IPS-NIHi11 (cell line): ENCODE measurements around the gene LRP1.
A peak's percentile ranks its signal among the peaks of the same experiment; 100 is the strongest.
"Not testable (repeated sequence)": the region's sequence is repeated elsewhere in the genome, so short reads cannot be mapped to it uniquely, and the experiment has no call there.

Source experiments
- DNase-seq: peaks from one replicate; pipeline ENCODE4 v3.0.0; 2012; ENCODE audit warnings: mixed read lengths, low spot score

The LRP1 gene

DNA sequence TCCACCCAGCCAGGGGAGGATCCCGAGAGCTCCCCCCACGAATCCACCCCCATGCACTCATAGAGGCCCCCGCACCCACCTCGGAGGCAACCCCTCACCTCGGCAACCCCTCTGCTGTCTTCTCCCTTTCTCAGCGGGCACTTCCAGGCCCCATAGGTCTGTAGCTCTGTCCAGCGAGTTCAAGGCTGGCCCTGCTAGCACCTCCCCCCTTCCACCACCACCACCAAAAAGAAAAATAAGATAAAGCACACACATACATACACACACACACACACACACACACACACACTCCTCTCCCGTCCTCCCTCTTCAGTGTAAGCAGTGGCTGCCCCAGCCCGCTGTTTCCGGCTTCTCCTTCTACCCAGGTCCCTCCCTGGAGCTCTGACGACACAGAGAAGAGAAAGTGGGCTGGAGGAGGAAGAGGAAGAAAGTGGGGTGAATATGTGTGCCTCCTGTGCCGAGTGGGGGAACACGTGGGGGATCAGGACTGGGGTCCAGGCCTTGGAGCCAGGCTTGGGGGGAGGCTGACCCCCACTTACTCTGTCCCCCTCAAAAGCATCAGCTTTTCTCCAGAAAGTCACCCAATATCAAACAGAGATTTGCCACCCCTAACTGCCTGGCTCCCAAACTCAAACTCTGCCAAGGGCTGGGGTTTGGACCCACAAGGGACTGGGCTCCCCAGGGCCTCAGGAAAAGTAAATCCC is 17.1 kb upstream of the LRP1 start, which contains the start of gene STAT6:
Gene STAT6, minus strand, starts transcription at position 332 of the 704 bp plus-strand sequence. CDS start 3,084 bp downstream, outside the sequence.
- no peak for DNase-seq

DNA sequence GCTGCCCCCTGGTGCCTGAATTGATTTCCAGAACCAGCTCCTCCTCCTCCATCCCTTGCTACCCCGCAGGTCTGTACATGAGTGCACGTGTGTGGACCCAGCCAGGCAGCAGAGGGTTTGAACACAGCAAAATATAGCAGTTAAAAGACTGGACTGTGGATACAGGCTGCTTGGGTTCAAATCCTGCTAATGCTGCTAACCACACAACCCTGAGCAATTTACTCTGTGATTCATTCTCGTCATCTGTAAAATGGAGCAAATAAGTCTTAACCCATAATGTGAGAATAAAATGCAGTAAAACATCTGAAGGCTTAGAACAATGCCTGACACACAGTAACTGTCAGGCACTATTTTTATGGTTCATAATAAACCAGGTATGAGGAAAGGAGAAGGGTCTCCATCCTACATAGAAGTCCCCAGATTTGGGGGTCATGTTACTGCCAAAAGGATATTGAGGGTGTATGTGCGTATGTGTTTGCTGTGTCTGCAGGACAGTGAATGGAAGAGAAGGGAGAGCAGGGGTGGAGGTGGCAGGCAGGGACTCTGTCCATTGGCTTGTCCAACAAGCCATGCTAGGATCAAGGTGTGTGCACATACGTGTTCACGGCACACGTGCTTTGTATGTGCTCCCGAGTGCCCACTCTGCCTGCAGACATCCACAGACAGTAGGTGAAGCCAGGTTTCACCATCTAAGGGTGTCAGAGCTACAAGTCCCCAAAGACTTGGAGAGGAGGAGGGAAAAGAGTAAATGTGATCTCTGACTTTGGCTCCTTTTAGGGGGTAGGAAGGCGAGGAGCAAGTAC is 15.6 kb upstream of the LRP1 start:
- no peak for DNase-seq

DNA sequence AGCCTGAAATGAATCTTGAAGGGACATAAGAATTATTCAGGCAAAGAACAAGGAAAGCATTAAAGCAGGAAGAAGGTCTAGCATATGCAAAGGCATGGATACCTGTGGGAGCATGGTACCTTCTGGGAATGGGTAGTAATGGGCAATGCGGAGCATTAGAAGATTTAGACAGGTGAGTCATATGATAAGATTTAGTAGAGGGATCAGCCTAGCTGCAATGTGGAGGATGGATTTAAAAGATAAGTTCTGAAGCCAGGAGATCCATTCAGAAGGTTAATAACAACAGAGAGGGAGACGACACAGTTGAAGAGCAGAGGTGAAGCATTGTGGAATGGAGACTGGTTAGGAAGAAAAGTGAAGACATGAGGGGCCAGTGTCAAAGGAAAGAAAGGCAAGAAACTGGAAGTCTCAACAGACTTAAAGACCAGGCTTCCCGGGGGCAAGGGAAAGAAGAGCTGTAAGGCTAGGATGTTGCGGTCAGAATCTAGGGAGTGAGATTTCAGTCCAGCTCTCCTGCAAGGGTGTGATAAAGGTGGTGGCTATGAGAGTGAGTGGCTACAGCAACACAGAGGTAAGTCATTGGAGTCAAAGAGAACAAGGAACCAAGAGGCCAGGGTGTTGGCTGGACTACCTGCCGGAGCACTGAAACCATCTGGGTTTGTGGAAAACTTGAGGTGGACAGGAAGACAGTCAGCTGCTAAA is 11.6 kb upstream of the LRP1 start:
- no peak for DNase-seq

DNA sequence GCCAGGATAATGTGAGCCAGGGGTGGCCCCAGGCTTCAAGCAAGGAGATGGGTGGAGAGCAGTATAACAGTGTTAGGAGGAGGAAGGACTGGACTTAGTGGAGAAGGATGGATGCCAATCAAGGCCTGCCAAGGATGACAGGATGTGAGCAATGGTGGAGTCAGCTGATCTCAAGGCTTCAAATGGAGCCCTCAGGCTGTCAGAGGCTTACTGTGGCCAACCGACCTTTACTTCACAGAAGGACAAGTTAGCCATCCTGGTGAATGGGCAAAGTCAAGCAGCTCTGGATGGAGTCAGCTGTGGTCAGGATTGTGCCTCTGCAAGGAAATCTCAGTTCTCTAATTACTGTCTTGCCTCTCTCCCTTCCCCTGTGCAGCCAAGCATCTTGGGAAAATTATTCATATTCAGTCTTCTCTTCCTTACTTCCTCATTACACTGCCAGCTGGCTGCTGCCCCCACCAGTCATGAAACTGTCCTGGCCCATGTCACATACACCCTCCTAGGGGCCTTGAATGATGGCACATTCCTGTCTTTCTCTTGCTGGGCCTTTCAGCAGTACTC is 9.5 kb upstream of the LRP1 start:
- DNase-seq: no peak

DNA sequence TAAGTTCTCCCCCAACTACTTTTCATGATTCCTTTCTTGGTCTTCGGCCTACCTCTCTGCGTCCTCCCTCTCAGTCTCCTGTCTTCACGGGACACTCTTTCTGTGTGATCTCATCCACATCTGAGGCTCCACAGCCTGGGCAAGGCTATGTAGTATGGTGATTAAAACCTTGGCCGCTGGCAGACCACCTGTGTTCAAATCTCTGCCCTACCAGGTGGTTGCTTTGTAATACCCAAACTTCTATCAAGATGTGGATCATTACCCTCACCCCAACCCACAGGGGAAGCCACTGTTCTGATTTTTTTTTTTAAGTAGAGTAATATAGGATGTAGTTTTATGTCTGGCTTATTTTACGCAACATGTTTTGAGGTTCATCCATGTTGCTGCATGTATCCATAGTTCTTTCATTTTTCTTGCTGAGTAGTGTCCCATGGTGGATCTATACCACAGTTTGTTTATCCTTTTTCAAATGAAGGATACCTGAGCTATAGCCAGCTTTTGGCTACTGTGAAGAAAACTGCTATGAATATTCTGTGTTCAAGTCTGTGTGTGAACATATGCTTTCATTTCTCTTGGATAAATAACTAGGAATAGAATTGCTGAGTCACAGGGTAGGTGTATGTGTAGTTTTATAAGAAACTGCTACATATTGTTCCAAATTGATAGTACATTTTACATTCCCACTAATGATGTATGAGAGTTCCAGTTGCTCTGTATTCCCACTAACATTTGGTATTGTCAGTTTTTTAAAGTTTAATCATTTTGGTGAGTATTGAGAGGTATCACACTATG is 8.8 kb upstream of the LRP1 start:
- DNase-seq: no peak

DNA sequence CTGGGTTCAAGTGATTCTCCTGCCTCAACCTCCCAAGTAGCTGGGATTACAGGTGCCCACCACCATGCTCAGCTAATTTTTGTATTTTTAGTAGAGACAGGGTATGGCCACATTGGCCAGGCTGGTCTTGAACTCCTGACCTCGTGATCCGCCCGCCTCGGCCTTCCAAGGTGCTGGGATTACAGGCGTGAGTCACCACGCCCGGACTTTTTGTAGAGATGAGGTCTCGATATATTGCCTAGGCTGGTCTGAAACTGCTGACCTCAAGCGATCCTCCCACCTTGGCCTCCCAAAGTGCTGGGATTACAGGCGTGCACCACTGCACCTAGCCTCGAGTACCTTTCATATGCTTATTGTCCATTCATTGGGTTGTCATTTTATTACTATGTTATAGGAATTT is 7.6 kb upstream of the LRP1 start:
- not testable (repeated sequence) for DNase-seq

DNA sequence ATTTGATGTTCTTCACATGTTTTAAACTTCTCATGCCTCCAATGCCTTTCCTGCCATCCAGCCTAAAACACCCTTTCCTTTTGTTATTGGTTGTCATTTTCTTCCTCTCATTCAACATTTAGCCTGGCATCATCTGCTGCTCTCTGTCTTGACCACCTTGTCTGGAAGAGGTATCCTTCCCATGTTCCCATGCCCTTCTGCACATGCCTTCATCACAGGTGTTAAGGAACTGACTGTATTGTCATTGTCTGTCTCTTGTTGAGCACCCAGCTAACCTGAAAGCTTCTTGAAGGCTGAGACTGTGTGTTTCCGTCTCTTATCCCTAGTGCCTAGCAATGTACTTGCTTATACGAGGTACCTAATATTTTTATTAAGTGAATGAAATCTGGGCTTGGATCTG is 4.5 kb upstream of the LRP1 start:
- no peak for DNase-seq

DNA sequence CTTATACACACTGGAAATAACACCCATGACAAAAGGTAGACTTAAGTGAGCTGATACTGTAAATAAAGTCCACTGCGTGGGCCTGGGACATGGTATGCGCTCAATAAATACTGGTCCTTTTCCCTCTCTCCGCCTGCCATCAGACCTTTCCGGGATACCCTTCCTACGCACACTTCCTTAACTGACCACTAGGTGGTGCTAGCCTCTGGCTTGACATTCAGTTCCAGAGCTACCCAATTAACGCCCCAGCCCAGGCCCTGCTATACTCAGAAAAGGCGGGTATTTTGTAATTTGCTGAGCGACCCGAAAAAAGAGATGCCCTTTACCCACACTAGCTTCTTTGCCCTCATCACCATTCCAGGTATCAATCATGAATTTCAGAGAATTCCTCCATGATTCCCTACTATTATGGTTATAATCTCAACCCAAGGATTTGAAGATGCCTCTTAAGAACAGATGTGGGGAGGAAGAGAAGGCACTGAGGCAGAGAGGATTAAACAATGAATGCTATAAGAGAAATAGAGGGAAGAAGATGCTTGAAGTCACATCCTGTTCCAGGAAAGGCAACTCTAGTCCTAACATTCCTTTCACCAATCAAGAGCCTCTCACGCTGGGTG is 3.9 kb upstream of the LRP1 start:
- peak; percentile 78 for DNase-seq

DNA sequence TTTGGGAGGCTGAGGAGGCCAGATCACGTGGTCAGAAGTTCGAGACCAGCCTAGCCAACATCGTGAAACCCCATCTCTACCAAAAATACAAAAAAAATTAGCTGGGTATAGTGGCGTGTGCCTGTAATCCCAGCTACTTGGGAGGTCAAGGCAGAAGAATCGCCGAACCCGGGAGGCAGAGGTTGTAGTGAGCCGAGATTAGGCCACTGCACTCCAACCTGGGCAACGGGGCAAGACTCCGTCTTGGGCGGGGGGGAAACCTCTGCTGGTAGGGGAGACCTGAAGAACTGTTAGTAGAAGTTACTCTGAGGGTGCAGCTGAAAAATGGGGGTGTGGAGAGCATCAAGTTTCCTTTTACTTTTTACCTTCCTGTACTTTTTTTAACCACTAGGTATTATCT is 2.2 kb upstream of the LRP1 start:
- no peak for DNase-seq

DNA sequence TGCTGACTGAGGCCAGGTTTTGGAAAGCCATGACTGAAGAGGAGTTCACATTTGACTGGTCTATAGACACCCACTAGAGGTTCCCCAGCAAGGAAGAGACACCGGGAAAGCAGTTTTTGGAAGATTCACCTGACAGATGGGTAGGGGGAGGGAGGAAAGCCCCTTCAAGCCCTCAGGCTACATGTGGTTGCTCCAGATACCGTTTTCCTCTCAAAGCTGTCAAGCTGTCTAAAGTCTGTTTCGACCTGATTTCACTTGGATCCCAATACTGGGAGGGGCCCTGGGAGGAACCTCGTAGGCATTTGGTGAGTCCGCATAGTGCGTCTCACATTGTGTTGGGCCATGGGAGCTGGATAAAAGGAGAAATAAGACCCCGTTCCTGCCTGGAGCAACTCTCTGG is 1.7 kb upstream of the LRP1 start:
- DNase-seq: no peak

DNA sequence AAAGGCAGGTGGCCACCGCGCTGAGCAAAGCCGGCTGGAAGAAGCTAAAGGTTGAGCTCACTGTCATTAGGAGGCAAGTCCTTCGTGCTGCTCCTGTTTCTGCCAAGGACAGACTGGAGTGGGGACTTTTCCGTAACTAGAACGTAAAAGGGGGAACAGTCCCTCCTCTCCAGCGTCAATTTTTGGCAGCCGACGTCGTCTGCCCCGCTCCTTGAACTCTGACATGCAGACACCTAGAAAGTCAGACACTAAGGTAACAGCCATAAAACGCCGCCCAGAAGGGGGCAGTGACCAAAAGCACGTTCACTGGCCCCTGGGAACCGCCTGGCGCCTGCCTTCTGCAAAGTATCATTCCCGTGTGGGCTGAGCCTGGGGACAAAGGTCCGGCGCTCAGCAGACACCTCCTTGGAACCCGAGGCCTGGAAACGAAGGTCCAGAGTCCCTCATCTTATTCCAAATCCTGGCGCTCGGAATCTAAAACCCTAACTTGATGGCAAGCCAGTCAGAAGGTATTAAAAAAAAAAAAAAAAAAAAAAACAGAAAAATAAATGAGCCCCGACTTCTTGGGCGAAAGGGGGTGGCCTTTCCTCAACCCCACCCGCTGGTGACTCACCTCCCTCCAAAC is 1.1 kb upstream of the LRP1 start:
- peak; percentile 65 for DNase-seq

DNA sequence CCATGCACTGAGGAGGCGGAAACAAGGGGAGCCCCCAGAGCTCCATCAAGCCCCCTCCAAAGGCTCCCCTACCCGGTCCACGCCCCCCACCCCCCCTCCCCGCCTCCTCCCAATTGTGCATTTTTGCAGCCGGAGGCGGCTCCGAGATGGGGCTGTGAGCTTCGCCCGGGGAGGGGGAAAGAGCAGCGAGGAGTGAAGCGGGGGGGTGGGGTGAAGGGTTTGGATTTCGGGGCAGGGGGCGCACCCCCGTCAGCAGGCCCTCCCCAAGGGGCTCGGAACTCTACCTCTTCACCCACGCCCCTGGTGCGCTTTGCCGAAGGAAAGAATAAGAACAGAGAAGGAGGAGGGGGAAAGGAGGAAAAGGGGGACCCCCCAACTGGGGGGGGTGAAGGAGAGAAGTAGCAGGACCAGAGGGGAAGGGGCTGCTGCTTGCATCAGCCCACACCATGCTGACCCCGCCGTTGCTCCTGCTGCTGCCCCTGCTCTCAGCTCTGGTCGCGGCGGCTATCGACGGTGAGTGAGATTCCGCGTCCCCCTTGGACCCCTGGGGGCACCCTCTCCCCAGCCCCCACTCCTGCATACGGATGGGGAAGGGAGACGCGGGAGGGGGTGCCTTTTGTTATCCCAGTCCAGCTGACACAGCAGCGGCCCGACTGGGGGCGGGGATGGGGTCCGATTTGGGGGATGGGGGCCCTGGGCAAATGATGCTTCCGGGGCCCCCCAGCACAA is 400 bp downstream of the LRP1 start:
- DNase-seq: peak; percentile 45

DNA sequence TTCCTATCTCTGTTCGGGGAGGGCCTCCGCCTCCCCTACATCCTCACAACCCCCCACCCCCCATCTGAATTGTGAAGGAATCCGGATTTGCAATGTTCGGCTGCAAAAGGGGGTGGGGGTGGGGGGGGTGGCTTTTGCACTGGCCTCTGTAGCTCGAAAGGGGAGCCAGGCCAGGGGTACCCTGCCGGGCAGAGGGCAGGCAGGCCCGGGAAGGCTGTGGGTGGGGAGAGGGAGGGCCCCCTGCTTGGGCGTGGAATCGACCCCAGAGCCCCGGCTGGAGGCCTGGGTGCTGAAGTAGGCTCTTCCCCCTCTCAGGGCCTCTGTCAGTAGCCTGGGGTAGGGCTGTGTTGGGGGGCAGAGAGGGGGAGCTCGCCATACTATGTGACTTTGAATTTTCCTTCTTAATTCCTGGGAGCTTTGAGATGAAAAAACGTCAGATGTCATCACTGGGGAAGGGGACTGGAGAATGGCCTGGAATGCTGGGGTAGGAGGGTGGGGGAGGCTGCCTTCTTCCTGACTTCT is 1.1 kb downstream of the LRP1 start:
- peak; percentile 37 for DNase-seq

DNA sequence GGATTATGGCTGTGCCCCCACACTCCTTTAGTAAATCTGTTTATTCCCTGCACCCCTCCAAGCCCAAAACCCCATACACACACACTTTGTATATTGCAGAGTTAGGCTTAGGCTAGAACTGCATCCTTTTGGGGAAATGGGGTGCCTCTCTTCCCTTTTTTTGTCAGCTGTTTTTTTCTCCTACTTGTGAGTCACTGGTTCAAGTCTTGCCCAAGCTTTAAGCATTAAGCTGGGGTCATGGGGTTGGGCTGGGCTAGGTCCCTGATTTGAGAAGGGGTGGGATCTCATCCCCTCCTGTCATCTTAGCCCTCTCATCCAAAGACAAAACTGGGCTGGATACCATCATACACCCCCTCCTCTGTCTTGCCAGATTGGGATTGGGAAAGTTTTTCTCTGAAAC is 1.6 kb downstream of the LRP1 start:
- no peak for DNase-seq

DNA sequence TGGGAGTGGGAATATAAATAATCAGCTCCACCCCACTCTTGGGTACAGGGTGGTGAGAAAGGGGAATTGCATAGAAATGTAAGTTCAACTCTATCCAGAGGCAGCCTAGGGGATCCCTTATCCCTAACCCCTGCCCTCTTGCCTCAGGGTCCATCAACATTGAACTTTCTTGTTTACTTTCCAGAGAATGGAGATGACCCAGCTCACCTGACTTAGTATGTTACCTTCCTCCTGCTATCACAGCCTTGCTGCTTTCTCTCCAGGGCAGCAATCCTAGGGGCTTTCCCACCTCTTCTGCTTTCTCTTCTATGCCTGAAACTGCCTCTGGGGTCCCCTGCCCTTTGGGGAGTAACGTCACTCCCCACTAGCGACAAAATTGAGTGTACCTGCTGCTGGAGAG is 2.7 kb downstream of the LRP1 start:
- no peak for DNase-seq

DNA sequence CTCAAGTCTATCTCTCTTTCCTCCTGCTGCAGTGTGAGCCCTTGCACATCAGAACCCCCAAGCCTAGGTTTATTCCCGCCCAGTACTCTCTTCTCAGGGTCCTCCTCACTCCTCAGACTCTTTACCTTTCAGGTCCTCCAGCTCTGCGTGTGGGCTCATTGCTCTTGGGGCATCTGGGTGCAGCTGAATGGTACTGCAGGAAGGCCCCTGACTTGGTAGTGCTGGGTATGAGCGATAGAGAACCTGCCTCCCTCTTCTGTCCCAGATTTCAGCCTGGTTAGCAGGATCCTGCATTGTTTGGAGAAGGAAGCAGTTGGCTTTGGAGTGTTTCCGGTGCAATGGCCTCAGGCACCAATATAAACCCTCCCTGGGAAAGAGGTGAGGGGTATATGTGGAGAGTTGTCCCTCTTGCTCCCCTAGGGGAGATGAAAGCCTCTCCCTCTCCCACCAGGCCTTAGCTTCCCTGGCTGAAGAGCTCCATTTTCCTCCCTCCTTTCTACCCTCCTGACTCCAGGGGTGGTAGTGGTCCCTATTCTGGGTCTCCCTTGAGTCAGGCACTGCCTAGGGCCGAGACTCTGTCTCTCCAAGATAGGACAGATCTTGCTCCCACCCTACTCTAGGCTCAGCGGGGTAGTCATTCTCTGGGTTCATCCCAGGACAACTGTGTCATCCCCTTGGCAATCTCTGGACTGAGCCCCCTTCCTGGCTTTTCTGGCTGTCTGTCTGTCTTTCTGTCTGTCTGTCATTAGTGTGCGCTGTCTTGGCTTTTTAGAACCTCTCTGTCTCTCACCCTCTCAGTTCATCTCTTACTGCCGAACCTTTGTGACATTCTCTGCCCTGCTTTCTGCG is 3.8 kb downstream of the LRP1 start:
- DNase-seq: no peak

DNA sequence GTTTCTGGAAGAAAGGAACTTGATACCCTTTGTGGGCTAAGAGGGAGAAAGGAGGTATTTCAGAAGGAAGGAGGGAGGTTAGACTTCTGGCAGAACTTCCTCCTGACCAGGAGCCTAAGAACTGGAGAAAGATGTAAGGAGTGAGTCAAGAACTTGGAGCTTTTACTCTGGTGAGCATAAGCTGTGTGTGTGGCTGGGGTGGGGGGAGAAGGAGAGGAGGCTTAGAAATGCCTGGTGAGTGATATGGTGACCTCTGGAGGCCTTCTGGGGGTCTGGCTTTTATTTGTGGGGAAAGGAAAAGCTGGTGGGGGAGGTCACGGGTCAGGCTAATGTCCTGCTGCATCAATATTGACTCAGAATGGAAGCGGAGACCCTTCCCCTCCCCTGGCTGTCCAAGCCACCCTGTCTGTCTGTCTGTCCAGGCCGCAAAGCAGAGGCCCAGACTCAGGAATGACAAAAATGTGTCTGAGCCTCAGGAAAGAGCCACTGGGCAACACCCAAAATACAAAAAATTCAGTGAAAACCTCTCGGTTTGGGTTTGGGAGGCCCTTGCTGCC is 4.8 kb downstream of the LRP1 start:
- no peak for DNase-seq

DNA sequence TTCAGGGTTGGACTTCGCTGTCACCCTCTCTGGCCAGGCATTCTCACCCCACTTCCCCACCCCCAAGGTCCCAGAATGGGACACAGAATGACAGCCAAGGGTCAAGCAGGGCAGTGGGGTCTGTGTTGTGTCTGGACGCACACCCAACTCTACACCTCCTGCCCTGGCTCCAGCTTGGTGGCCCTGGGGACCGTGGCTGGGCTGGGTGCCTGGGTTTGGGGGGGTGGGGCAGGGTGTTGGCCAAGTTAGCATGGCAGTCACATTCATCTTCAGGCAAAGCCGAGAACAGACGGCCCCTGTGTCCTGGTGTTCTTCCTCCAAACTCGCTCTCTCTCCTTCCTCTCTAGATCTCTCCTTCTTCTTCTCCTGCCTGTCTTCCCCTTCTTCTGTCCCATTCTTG is 5.6 kb downstream of the LRP1 start:
- no peak for DNase-seq

DNA sequence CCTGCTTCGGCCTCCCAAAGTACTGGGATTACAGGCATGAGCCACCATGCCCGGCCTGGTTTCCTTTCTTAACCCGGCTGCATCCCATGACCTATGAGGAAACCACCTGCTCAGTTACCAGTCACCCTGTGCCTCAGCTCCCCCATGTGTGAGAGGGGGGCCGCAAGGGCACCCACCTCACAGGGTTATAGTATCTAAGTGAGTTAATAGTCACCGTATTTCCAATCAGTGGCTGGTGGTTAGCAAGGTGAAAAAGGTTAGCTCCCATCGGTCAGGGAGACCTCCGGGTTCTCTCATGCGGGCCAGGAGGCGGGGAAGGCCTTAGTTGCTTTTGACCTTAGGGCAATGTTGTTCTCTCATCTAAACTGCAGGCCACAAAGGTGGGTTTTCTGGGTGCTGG is 6.7 kb downstream of the LRP1 start:
- no peak for DNase-seq
